Hepatocyte (in vitro differentiated cells): ENCODE results near the gene SALL4. TPM values are rescaled to one million over a fixed set of nuclear protein-coding genes. Genes with fewer than 3 reads are reported as not detected.

ENCODE experiments used
- DNase-seq: peaks from one replicate; pipeline ENCODE4 v3.0.0-alpha.2; 2016; ENCODE audit warnings: low spot score
- H2AFZ ChIP-seq: fragments of 200-600 bp; sonication (generic); 2 replicates; pipeline ENCODE4 v1.6.0; 2016; ENCODE audit warnings: antibody characterized with exemption, mild to moderate bottlenecking
- H3K27ac ChIP-seq: fragments of 200-600 bp; sonication (generic); 2 replicates; pipeline ENCODE4 v1.5.1; 2016; ENCODE audit warnings: mild to moderate bottlenecking
- H3K27me3 ChIP-seq: fragments of 200-600 bp; sonication (generic); 2 replicates; pipeline ENCODE4 v1.6.1; 2016
- H3K36me3 ChIP-seq: fragments of 200-600 bp; sonication (generic); replicated peaks from 2 replicates; pipeline ENCODE4 v1.5.1; 2016; ENCODE audit warnings: low read depth; ENCODE audit not compliant: insufficient read depth
- H3K4me1 ChIP-seq: fragments of 200-600 bp; sonication (generic); 2 replicates; pipeline ENCODE4 v1.5.1; 2016; ENCODE audit warnings: mild to moderate bottlenecking, moderate library complexity; ENCODE audit not compliant: insufficient read depth
- H3K4me2 ChIP-seq: fragments of 200-600 bp; sonication (generic); 2 replicates; pipeline ENCODE4 v1.6.0; 2016
- H3K4me3 ChIP-seq: fragments of 200-600 bp; sonication (generic); 2 replicates; pipeline ENCODE4 v1.5.1; 2016; ENCODE audit warnings: mild to moderate bottlenecking
- H3K79me2 ChIP-seq: fragments of 200-600 bp; sonication (generic); 2 replicates; pipeline ENCODE4 v1.6.0; 2017; ENCODE audit warnings: mild to moderate bottlenecking
- H3K9me2 ChIP-seq: fragments of 200-600 bp; sonication (generic); replicated peaks from 2 replicates; pipeline ENCODE4 v1.6.0; 2017; ENCODE audit warnings: mild to moderate bottlenecking; ENCODE audit not compliant: insufficient read depth
- H3K9me3 ChIP-seq: fragments of 200-600 bp; sonication (generic); 2 replicates; pipeline ENCODE4 v1.5.1; 2016; ENCODE audit warnings: low read depth, mild to moderate bottlenecking
- H4K20me1 ChIP-seq: fragments of 200-600 bp; sonication (generic); 2 replicates; pipeline ENCODE4 v1.6.0; 2016; ENCODE audit warnings: mild to moderate bottlenecking; ENCODE audit not compliant: insufficient read depth, poor library complexity, severe bottlenecking
- CTCF ChIP-seq: fragments of 200-600 bp; sonication (generic); IDR thresholded peaks from 2 replicates; pipeline ENCODE4 v1.5.1; 2016; ENCODE audit warnings: antibody characterized with exemption, mild to moderate bottlenecking; ENCODE audit not compliant: poor library complexity
- EZH2 ChIP-seq: fragments of 200-600 bp; sonication (generic); IDR thresholded peaks from 2 replicates; pipeline ENCODE4 v1.6.1; 2016; ENCODE audit warnings: antibody characterized with exemption, mild to moderate bottlenecking, borderline replicate concordance
- EZH2phosphoT487 ChIP-seq: fragments of 200-600 bp; sonication (generic); IDR thresholded peaks from one replicate; pipeline ENCODE4 v1.6.1; 2018; ENCODE audit warnings: antibody characterized with exemption, mild to moderate bottlenecking, low read depth, moderate library complexity; ENCODE audit not compliant: unreplicated experiment, severe bottlenecking
- WGBS: methylation state at CpG from one replicate; pipeline ENCODE4 v1.1.6; 2016; ENCODE audit warnings: low lambda C conversion rate; ENCODE audit errors: missing lambda C conversion rate; 5-methylcytosine and 5-hydroxymethylcytosine counted together
- polyA plus RNA-seq: library from polyadenylated mRNA; unstranded; fragments of >200 nt; fragmentation: Nextera tagmentation; extraction: Ambion mirVana; gene quantifications from 2 replicates; pipeline ENCODE4 v1.2.1, GENCODE V29; 2016
- total RNA-seq: library from RNA; depleted of rRNA; stranded (reverse); fragments of >200 nt; gene quantifications from 2 replicates; pipeline ENCODE4 v1.2.3, GENCODE V29; 2014

SALL4 gene
- total and polyA plus RNA-seq, 2 experiments from 2014 or later: 6.3 to 14.9 TPM

- WGBS: 46% methylated on average over 9 of the region's 10 CpGs
- H3K4me2 ChIP-seq: peak overlapping the region; percentile 36
- no peak overlapping the region for H3K27ac ChIP-seq
Observed at GRCh38 chr20:51837876-51838420, 35.6 kb upstream of the SALL4 start.

GRCh38 chr20:51837436-51837835 is 35.1 kb upstream of the SALL4 start:
- DNase-seq: no peak
- TF ChIP-seq CTCF: no peak
- no peak for TF ChIP-seq EZH2
- TF ChIP-seq EZH2phosphoT487: no peak
- Histone ChIP-seq H3K4me2 (peak overlapping the region; percentile 36), H2AFZ (no peak overlapping the region), H3K9me3 (no peaks in the 10 kb centered on the region), H3K27ac (peak overlapping the region; percentile 34), H3K36me3 (no peaks in the 10 kb centered on the region), H3K4me3 (no peak overlapping the region), H3K79me2 (no peaks in the 10 kb centered on the region), H3K9me2 (no peaks in the 10 kb centered on the region), H3K4me1 (no peaks in the 10 kb centered on the region), H3K27me3 (no peaks in the 10 kb centered on the region), H4K20me1 (no peaks in the 10 kb centered on the region)
- 77% methylated on average over 6 of the region's 6 CpGs for WGBS

More at GRCh38 chr20:51837876-51838420, 35.6 kb upstream of the SALL4 start:
- Histone ChIP-seq H3K9me2 (no peaks in the 10 kb centered on the region), H3K4me3 (no peak overlapping the region), H3K4me1 (no peaks in the 10 kb centered on the region), H3K36me3 (no peaks in the 10 kb centered on the region), H3K9me3 (no peaks in the 10 kb centered on the region), H3K79me2 (no peaks in the 10 kb centered on the region), H4K20me1 (no peaks in the 10 kb centered on the region), H2AFZ (no peak overlapping the region), H3K27me3 (no peaks in the 10 kb centered on the region)
- TF ChIP-seq CTCF (no peak), EZH2phosphoT487 (peak; percentile 27), EZH2 (no peak)
- no peak for DNase-seq

- Histone ChIP-seq H3K27me3 (no peaks in the 10 kb centered on the region), H3K79me2 (no peaks in the 10 kb centered on the region), H4K20me1 (no peaks in the 10 kb centered on the region), H3K9me2 (no peaks in the 10 kb centered on the region), H3K4me1 (no peaks in the 10 kb centered on the region), H3K4me3 (no peak overlapping the region), H3K36me3 (no peaks in the 10 kb centered on the region), H3K4me2 (no peak overlapping the region), H3K27ac (no peak overlapping the region), H3K9me3 (no peaks in the 10 kb centered on the region), H2AFZ (no peak overlapping the region)
- TF ChIP-seq CTCF (no peak), EZH2phosphoT487 (no peak), EZH2 (no peak)
- 81% methylated on average over 6 of the region's 6 CpGs for whole genome bisulfite sequencing
- DNase-seq: no peak
Observed at GRCh38 chr20:51833326-51833725, 31.0 kb upstream of the SALL4 start.

GRCh38 chr20:51832276-51832675 is 30.0 kb upstream of the SALL4 start:
- no peak for DNase-seq
- WGBS: 67% methylated on average over 3 of the region's 3 CpGs

More at GRCh38 chr20:51832276-51832675, 30.0 kb upstream of the SALL4 start:
- H2AFZ ChIP-seq: no peak overlapping the region
- no peaks in the 10 kb centered on the region for H3K4me1 ChIP-seq
- TF ChIP-seq CTCF: no peak
- TF ChIP-seq EZH2: no peak
- TF ChIP-seq EZH2phosphoT487: no peak
- H3K79me2 ChIP-seq: no peaks in the 10 kb centered on the region
- no peaks in the 10 kb centered on the region for H4K20me1 ChIP-seq
- H3K4me3 ChIP-seq: no peak overlapping the region
- no peaks in the 10 kb centered on the region for H3K27me3 ChIP-seq
- H3K27ac ChIP-seq: peak overlapping the region; percentile 21
- H3K9me2 ChIP-seq: no peaks in the 10 kb centered on the region
- H3K36me3 ChIP-seq: no peaks in the 10 kb centered on the region
- H3K9me3 ChIP-seq: no peaks in the 10 kb centered on the region
- H3K4me2 ChIP-seq: no peak overlapping the region
